ENCODE results near the gene FEM1A. TPM values are rescaled to one million over a fixed set of nuclear protein-coding genes. Genes with fewer than 3 reads are reported as not detected.

FEM1A gene
- total RNA-seq, 1 donor: 13.8 TPM

- no peak for TF ChIP-seq CTCF (IDR thresholded peaks at IDR 0.05; ENCODE audit: insufficient read depth, low read depth, low read length)
- no peak overlapping the region for H3K4me3 ChIP-seq (ENCODE audit: low read depth, low read length)
- no peak for DNase-seq (ENCODE audit: low read depth)
These were observed 55.8 kb downstream of the FEM1A start for GRCh38 chr19:4847190-4847973.

- no peak for DNase-seq (ENCODE audit: low read depth)
- TF ChIP-seq CTCF (IDR thresholded peaks at IDR 0.05; ENCODE audit: insufficient read depth, low read depth, low read length): no peak
- H3K4me3 ChIP-seq (ENCODE audit: low read depth, low read length): no peak overlapping the region
These were observed 57.5 kb downstream of the FEM1A start for GRCh38 chr19:4849019-4849418.

Small RNA genes within 50 kb of the gene (small RNA-seq; reads per million reads assigned to genes)
- gene MIR7-3: not detected

Other genes starting within 250 kb of the FEM1A start
- under 0.01 TPM in 2 replicates for gene SEMA6B, start 232.1 kb upstream of the FEM1A start, total RNA-seq
- 4.2 and 4.3 TPM in 2 replicates for gene TNFAIP8L1, start 152.2 kb upstream of the FEM1A start, total RNA-seq
- 179 and 205 TPM in 2 replicates for gene MYDGF, start 121.4 kb upstream of the FEM1A start, total RNA-seq
- gene DPP9, start 67.9 kb upstream of the FEM1A start, total RNA-seq: 30.7 and 47.0 TPM in 2 replicates
- 3.2 and 3.5 TPM in 2 replicates for gene TICAM1, start 40.0 kb downstream of the FEM1A start, total RNA-seq
- gene PLIN3, start 75.9 kb downstream of the FEM1A start, total RNA-seq: 191 and 193 TPM in 2 replicates
- 0.32 TPM in 1 of 2 replicates, not detected in the other for gene ARRDC5, start 111.2 kb downstream of the FEM1A start, total RNA-seq
- gene UHRF1, start 117.8 kb downstream of the FEM1A start, total RNA-seq: 34.1 and 36.1 TPM in 2 replicates
- gene KDM4B, start 177.4 kb downstream of the FEM1A start, total RNA-seq: 17.7 TPM in 2 replicates